GM19463 (cell line): ENCODE measurements around the gene IL4I1.
A peak's percentile ranks its signal among the peaks of the same experiment; 100 is the strongest.

Experiments used
- ATAC-seq: cut with Tn5 transposase; IDR thresholded peaks from one replicate; pipeline ENCODE4 v1.9.1; 2021; ENCODE audit warnings: mild to moderate bottlenecking, moderate library complexity; ENCODE audit not compliant: unreplicated experiment

IL4I1 gene

GRCh38 chr19:49879243-49879963 is 17.3 kb downstream of the IL4I1 start:
- no peak for ATAC-seq

DNA sequence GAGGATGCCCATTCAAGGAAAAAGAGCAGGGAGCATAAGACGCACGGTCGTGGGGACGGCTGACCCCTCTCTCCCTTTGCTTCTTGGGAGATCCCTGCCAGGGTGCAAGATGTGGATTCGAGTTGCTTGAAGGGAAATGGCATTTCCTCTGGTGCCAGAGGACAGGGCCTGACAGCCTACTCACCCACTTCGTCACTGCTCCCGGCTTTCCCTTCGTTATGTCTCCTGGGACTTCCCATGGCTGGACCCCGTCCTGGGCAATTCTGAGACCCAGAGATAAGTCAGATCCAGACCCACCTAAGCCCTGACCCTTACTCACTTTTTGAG is 18.0 kb downstream of the IL4I1 start:
- ATAC-seq = no peak

GRCh38 chr19:49877879-49878743 is 18.6 kb downstream of the IL4I1 start:
- peak; percentile 53 for ATAC-seq

DNA sequence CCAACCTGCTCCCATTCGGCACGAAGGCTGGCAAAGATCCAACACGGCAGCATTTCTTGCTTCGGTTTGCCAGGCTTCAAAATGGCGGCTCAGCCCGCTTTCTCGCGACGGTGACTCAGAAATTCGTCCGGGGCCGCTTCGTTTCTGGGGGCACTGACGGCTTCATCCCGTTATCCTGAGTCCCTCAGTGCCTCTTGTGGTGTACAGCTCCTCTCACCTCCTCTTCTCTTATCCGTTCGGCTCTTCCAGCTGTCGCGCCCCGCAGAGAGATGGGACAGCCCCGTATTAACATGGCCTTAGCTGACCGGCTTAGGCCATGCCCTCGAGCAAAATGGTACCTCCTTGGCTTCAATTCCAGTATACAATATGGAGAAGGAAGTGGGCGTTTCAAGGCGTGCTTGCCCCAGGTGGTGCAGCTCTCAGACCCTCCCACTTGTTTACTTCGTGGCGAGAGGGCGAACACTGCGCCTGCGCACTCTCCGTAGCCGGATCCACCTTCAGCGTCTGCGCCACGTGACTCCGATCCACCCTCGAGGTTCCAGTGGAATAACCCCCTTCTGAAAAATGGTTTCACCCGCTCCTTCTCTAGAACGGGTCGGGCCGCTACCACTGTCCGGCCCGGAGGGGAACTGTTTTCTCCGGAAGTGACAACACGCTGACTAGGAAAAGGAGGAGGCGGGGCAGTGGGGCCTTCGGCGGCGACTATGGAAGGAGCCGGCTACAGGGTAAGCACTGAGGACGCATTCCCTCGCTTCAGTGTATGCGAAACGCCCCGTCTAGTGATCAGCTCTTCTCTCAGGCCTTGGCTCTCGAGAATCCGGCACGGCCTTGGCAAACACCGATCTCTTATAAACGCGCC is 19.4 kb downstream of the IL4I1 start, which contains the start of the genes AKT1S1 and TBC1D17:
AKT1S1 (minus strand) TSS at position 336 of the 859 bp plus-strand sequence. CDS start 4,060 bp downstream, outside the sequence.
TBC1D17 (plus strand) TSS at position 683 of the 859 bp plus-strand sequence; CDS start at position 705, 22 bp downstream.
- peak; percentile 47 for ATAC-seq

DNA sequence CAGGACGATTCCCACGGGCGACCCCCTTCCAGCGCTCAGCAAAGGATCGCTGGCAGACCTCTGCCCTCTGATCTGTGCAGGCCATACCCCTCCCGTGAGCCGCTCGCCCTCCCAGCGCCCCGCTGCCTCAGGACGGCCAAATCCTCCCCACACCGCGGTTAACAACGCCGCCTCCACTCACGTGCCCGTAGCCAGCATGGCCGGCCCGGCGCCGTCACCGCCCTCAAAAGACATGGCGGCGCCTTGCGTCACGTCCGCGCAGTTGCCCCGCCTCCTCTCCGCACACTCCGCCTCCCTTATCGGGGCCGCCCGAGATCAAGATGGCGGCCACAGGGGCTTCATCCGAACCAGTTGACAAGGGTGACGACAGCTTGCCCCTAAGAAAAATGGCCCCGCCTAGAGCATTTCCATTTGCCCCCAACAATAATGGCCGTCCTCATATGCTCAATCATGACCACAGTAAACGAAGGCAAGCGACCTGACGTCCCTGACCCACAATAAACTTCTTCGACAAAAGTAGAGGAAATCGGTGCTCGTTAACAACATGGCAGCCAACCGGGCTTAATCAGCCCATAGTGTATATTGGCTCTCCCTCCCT is 20.2 kb downstream of the IL4I1 start:
- ATAC-seq = peak; percentile 44

DNA sequence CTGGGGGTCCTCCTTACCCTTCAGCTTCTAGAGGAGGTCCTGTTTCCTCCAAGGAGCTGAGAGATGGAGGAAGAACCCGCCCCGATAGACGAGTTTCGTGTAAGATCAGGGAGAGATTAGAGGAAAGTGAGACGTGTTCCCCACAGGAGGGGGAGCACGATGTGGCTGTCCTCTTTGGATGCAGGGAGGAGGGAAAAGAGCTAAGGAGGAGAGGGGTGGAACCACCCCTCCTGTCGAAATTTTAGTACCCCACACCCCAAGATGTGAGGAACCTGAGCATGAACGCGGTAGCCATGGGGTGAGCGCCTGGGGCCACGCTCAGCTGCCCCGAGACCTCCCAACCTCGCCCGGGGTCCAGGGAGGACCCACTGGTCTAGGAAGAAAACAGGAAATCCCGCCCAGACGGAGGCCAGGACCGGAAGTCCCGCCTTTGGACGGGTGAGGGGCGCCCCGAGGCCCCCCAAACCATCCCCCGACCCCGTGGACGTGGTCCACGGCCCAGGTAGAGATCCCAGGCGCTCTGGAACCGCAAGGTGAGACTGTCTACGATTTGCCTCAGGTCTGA is 20.7 kb downstream of the IL4I1 start:
- no peak for ATAC-seq

DNA sequence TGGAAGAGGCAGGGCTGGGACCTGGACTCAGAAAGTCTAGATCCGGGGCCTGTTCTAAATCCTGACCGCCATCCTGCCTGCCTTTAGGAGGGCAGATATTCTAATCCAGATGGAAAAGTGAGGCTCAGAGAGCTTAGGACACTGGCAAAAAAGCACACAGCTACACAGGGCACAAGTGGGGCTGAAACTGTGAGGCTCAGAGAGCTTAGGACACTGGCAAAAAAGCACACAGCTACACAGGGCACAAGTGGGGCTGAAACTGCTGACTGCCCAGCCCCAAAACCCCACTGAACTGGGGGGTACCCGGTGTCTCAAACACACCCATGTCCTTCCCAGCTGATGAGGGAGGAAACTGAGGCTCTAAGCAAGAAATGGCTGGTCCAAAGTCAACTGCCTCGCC is 21.5 kb downstream of the IL4I1 start:
- no peak for ATAC-seq

- no peak for ATAC-seq
These were observed 22.1 kb downstream of the IL4I1 start for GRCh38 chr19:49874503-49875157.

DNA sequence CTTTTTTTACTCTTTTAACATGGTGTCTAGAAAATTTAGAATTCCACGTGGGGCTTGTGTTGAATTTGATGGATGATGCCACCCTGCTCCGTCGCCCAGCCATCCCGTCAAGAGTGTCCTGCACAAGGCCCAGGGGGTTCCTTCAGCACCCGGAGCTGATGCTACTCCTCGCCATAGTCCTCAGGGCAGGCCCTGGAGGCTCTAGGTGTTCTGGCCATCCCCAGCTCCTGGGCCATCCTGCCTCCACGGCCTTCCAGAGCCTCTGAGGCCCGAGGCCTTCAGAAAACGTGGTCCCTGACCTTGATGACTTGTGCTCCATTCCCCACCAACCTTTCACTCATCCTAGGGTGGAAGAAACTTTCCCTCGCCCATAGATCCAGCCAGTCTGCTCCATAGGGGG is 22.9 kb downstream of the IL4I1 start:
- no peak for ATAC-seq

DNA sequence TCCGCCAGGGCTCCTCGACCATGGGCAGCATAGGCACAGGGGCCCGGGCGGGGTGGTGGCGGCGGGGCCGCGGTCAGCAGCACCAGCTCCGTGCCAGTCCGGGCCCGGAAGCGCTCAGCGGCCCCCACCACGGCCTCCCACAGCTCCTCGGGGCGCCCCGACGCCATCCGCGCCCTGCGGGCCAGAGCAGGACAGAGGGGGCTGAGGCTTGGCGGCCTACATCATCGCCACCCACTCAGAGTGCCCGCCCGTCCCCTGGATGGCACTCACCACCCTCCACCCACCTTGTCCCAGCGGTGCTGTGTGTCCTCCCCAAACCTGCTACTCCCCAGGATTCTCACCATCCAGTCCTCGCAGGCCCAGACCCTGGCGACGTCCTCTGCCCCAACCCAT is 23.6 kb downstream of the IL4I1 start:
- ATAC-seq = no peak

- no peak for ATAC-seq
These were observed 24.2 kb downstream of the IL4I1 start for GRCh38 chr19:49872245-49873128.

DNA sequence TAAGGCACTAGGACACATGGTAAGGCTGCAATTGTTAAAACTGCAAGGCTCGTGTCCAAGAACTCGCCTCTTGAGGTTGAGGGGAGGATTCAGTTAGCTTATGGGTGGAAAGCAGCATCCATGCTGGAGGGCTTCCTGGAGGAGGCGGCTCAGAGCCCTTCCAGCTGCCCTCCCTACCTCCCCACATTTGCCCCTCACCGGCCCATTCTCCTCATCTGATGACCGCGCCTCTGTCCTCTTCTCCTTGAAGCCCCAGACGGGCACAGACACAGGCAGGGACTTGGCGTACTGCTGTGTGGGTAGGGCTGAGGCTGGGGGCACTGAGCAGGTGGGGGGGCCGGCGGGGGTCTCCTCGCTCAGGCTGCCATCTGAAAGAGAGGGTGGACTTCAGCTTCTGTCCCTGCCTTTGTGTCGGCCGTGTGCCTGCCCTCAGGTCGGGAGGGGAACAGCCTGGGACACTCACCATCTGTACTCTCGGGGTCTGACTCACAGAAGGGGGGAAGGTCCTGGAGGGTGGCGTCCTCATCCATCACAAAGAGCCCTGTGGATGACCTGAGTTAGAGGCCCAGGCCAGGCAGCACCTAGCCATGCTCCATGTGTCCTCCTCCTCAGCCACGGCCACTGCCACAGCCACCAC is 25.2 kb downstream of the IL4I1 start:
- ATAC-seq = no peak

DNA sequence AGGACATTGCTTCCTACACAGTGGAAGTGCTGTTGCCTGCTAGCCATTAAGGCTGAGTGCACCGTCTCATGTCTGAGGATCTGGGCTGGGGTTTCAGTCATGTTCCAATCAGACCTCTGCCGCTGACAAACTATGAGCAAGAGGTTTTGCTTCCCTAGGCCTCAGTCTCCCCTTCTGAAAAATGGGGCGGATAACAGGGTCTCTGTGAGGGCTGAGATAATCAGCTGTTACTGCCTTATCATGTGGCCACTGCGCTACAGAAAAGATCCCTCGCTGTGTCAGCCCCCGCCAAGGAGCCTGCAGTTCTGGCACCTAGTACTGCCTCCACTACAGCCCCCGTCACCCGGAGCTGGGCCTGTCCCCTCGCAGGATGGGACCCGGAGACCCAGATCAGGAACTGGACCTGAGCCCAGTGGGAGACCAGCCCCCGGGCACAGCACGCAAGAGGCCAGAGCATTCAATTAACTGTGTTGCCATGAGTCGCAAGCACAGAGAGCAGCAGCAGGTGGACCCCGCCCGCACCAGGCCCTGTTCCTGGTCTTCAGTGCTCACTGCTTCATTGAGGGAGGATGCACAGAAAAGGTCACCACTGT is 26.3 kb downstream of the IL4I1 start:
- ATAC-seq = no peak

- peak; percentile 72 for ATAC-seq
These were observed 27.0 kb downstream of the IL4I1 start for GRCh38 chr19:49869484-49870308.

DNA sequence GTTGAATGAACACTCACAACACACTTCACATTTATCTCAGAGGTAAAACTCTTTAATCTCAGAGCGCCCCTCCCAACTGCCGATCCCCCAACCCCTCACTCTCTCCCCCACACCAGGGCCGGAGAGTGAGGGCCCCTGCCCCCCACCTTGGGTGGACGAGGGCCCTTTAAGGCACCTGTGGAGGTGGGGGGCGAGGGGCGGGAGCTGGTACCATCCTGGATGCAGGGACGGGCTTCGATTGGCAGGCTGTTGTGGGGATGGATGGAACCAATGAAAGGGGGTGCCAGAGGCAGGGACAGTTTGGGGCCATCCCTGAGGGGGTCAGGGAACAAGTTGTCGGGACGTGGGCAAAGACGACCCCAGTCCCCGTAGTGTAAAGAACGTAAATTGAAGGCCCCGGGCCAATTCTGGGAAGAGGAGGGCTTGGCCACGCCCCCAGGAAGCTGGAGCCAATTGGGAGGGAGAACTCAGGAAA is 27.6 kb downstream of the IL4I1 start:
- peak; percentile 8 for ATAC-seq

GRCh38 chr19:49866933-49867782 is 29.5 kb downstream of the IL4I1 start, which contains the start of gene PNKP:
TSS of gene PNKP (minus strand) at chr19:49867576. CDS start at chr19:49867204, 372 bp downstream.
- ATAC-seq = peak; percentile 35
